Measurements from ENCODE around the gene SYTL3. TPM values are rescaled to one million over a fixed set of nuclear protein-coding genes. Genes with fewer than 3 reads are reported as not detected.

SYTL3 gene
- total and polyA plus RNA-seq, 2 of the 8 experiments (the other 6 are each of a cell fraction or from before 2014, with no cell fraction given), result 0.27 to 0.99 TPM

DNA sequence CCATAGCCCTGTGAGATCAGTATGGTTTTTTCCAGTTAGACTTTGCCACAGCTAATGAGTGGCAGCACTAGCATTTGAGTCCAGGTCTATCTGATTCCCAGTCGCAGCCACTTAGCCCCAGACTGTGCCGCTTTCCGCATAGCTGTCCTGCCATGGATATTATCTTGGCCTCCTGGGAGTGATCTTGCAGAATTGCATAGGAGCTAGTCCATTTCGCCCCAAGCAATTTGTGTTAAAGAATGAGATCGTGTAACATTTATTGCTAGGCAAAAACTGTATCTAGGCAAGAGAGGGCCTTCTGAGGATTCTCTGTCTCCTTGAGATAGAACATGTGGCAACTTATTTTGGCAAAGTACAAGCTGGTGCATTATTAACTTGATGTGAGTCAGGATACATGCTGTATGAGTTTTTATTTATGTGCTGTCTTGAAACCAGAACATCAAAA is 95.2 kb downstream of the SYTL3 start:
- Histone ChIP-seq H3K56ac (replicated peaks; ENCODE audit: insufficient read length, low read depth, low read length) (no peak overlapping the region), H2BK20ac (ENCODE audit: low read length) (no peak overlapping the region), H3K18ac (ENCODE audit: extremely low read depth, low read length) (no peak overlapping the region), H2BK120ac (replicated peaks; ENCODE audit: low read depth, low read length) (no peak overlapping the region), H2BK15ac (ENCODE audit: low read length) (no peak overlapping the region), H4K8ac (ENCODE audit: extremely low read depth, insufficient read depth, low read length) (no peak overlapping the region), H3K23ac (ENCODE audit: insufficient read length) (no peak overlapping the region), H4K20me1 (replicated peaks in 1 of 2; ENCODE audit: control insufficient read depth in 1 of 2, insufficient read depth in 2 of 2, low read length in 2 of 2) (no peaks in the 10 kb centered on the region), H2BK5ac (ENCODE audit: low read depth, low read length) (no peak overlapping the region), H3K4me1 (replicated peaks in 1 of 4; ENCODE audit: control insufficient read depth in 3 of 4, insufficient read depth in 4 of 4, low read length in 3 of 4) (no peaks in the 10 kb centered on the region), H3K27ac (ENCODE audit: low read depth, low read length) (no peak overlapping the region), H3K36me3 (ENCODE audit: control insufficient read depth in 2 of 4, insufficient read depth in 4 of 4, low read length in 3 of 4) (no peaks in the 10 kb centered on the region), H3K14ac (ENCODE audit: insufficient read length) (no peak overlapping the region), H2AK5ac (ENCODE audit: low read depth, low read length) (no peak overlapping the region), H3K4me2 (ENCODE audit: insufficient read depth in 1 of 2, low read depth in 2 of 2, low read length in 2 of 2) (no peak overlapping the region), H4K5ac (ENCODE audit: insufficient read length, low read depth, low read length) (no peak overlapping the region), H4K91ac (replicated peaks; ENCODE audit: insufficient read length, low read length) (no peak overlapping the region), H3K4ac (replicated peaks; ENCODE audit: insufficient read length, low read depth, low read length) (no peak overlapping the region), H3K23me2 (ENCODE audit: low read depth, low read length) (no peaks in the 10 kb centered on the region), H2BK12ac (ENCODE audit: low read depth, low read length) (no peak overlapping the region), H3K79me2 (ENCODE audit: control insufficient read depth in 1 of 2, insufficient read depth in 2 of 2, low read length in 2 of 2) (no peaks in the 10 kb centered on the region), H2AFZ (ENCODE audit: low read length) (no peak overlapping the region), H3K4me3 (ENCODE audit: extremely low read depth in 1 of 4, insufficient read depth in 2 of 4, low read depth in 3 of 4, low read length in 4 of 4) (no peak overlapping the region), H3K9ac (replicated peaks in 1 of 4; ENCODE audit: extremely low read depth in 1 of 4, low read depth in 3 of 4, low read length in 3 of 4) (no peak overlapping the region), H3K9me3 (ENCODE audit: insufficient read depth in 2 of 2, low read depth in 1 of 2, low read length in 1 of 2) (no peaks in the 10 kb centered on the region), H3K79me1 (ENCODE audit: low read depth, low read length) (no peaks in the 10 kb centered on the region), H3K27me3 (replicated peaks in 1 of 4; ENCODE audit: control insufficient read depth in 3 of 4, extremely low read depth in 1 of 4, insufficient read depth in 3 of 4, low read length in 3 of 4) (no peaks in the 10 kb centered on the region)
- POLR2A ChIA-PET (ENCODE audit: partially characterized antibody), result interaction anchor here (1.0 to 1.8 kb wide), 4 partner anchors 13 to 25 kb away, joined by 3 to 6 read pairs (median 4); no protein-coding TSS in a partner anchor
- no peak for FAIRE-seq
- DNase-seq (ENCODE audit: low read depth in 1 of 2, low spot score in 2 of 2), result no peak
- CTCF ChIA-PET (ENCODE audit: partially characterized antibody), result interaction anchor here (0.6 to 2.9 kb wide), 6 partner anchors 12 to 427 kb away, joined by 3 to 19 read pairs (median 4); no protein-coding TSS in a partner anchor
- WGBS, 2 experiments (ENCODE audit: extremely low coverage in 1 of 2, insufficient coverage in 1 of 2, insufficient read length in 1 of 2, insufficient replicate concordance in 2 of 2, low coverage in 1 of 2, low lambda C conversion rate in 2 of 2, missing lambda C conversion rate in 1 of 2), result 91% methylated on average over 5 of the region's 5 CpGs; no CpG with 5 or more reads in 1 of the 2 experiments
- TF ChIP-seq SIN3A (conservative IDR thresholded peaks at IDR 0.05 in 1 of 2, IDR thresholded peaks at IDR 0.05 in 1 of 2; ENCODE audit: low read depth in 1 of 2, low read length in 2 of 2) (no peak), RBBP5 (IDR thresholded peaks at IDR 0.05; ENCODE audit: borderline replicate concordance, low read depth, low read length) (no peak)
